GM23338 (cell line): ENCODE results near the gene APLN.

Experiments
- EZH2 ChIP-seq: fragments of 200-600 bp; sonication (generic); IDR thresholded peaks from one replicate; pipeline ENCODE4 v1.8.0; 2017; ENCODE audit warnings: antibody characterized with exemption, mild to moderate bottlenecking, low read depth; ENCODE audit not compliant: unreplicated experiment
- EZH2phosphoT487 ChIP-seq: fragments of 200-600 bp; sonication (generic); IDR thresholded peaks from one replicate; pipeline ENCODE4 v1.8.1; 2018; ENCODE audit warnings: antibody characterized with exemption; ENCODE audit not compliant: unreplicated experiment
- POLR2AphosphoS5 ChIP-seq: IDR thresholded peaks from 2 replicates; pipeline ENCODE4 v1.6.1; 2016; ENCODE audit warnings: antibody characterized with exemption, low read depth
- ZNF114 ChIP-seq: fragments of 250-450 bp; sonication (Bioruptor Pico); IDR thresholded peaks from 2 replicates; pipeline ENCODE4 v1.5.0; 2020; ENCODE audit warnings: mild to moderate bottlenecking, moderate library complexity
- TF ChIP-seq, protein P1 (sequence below), 2 experiments: fragments of 200-600 bp in 1 of 2; sonication (generic) in 1 of 2; conservative IDR thresholded peaks; 2 replicates each; pipeline versions ENCODE4 v1.5.1 to v1.6.1; 2016 to 2017; ENCODE audit warnings: antibody characterized with exemption in 2 of 2, low read depth in 2 of 2, mild to moderate bottlenecking in 2 of 2, moderate library complexity in 1 of 2
- TF ChIP-seq, protein P2 (sequence below): IDR thresholded peaks from one replicate; pipeline ENCODE4 v1.6.1; 2018; ENCODE audit warnings: antibody characterized with exemption; ENCODE audit not compliant: unreplicated experiment

- TF ChIP-seq, protein P1, sequence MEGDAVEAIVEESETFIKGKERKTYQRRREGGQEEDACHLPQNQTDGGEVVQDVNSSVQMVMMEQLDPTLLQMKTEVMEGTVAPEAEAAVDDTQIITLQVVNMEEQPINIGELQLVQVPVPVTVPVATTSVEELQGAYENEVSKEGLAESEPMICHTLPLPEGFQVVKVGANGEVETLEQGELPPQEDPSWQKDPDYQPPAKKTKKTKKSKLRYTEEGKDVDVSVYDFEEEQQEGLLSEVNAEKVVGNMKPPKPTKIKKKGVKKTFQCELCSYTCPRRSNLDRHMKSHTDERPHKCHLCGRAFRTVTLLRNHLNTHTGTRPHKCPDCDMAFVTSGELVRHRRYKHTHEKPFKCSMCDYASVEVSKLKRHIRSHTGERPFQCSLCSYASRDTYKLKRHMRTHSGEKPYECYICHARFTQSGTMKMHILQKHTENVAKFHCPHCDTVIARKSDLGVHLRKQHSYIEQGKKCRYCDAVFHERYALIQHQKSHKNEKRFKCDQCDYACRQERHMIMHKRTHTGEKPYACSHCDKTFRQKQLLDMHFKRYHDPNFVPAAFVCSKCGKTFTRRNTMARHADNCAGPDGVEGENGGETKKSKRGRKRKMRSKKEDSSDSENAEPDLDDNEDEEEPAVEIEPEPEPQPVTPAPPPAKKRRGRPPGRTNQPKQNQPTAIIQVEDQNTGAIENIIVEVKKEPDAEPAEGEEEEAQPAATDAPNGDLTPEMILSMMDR (conservative IDR thresholded peaks at IDR 0.05; ENCODE audit: low read depth in 2 of 2), result no peak
- TF ChIP-seq, protein P2, sequence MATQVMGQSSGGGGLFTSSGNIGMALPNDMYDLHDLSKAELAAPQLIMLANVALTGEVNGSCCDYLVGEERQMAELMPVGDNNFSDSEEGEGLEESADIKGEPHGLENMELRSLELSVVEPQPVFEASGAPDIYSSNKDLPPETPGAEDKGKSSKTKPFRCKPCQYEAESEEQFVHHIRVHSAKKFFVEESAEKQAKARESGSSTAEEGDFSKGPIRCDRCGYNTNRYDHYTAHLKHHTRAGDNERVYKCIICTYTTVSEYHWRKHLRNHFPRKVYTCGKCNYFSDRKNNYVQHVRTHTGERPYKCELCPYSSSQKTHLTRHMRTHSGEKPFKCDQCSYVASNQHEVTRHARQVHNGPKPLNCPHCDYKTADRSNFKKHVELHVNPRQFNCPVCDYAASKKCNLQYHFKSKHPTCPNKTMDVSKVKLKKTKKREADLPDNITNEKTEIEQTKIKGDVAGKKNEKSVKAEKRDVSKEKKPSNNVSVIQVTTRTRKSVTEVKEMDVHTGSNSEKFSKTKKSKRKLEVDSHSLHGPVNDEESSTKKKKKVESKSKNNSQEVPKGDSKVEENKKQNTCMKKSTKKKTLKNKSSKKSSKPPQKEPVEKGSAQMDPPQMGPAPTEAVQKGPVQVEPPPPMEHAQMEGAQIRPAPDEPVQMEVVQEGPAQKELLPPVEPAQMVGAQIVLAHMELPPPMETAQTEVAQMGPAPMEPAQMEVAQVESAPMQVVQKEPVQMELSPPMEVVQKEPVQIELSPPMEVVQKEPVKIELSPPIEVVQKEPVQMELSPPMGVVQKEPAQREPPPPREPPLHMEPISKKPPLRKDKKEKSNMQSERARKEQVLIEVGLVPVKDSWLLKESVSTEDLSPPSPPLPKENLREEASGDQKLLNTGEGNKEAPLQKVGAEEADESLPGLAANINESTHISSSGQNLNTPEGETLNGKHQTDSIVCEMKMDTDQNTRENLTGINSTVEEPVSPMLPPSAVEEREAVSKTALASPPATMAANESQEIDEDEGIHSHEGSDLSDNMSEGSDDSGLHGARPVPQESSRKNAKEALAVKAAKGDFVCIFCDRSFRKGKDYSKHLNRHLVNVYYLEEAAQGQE, result no peak
- TF ChIP-seq POLR2AphosphoS5, result no peak
- no peak for TF ChIP-seq EZH2phosphoT487
- TF ChIP-seq EZH2, result no peak
- TF ChIP-seq ZNF114, result no peak
Measured at GRCh38 chrX:129631849-129632248, 22.9 kb downstream of the APLN start.
